RWPE1 (cell line): ENCODE data around the gene NDRG3.

Experiments
- CTCF ChIA-PET: fragments of 350-600 bp; sonication (Branson Sonifier 250); formaldehyde crosslinking; extraction: SDS; loops from one replicate; lab custom pipeline; 2021; lab: Yijun Ruan, JAX
- POLR2A ChIA-PET: fragments of 400-600 bp; formaldehyde crosslinking; extraction: SDS; loops from one replicate; lab custom pipeline; 2020; ENCODE audit warnings: antibody characterized with exemption; ENCODE audit not compliant: low non-redundant PET; lab: Yijun Ruan, JAX
- DNase-seq: peaks from one replicate; pipeline ENCODE4 v3.0.0; 2012; ENCODE audit warnings: low spot score
- H3K27ac ChIP-seq: fragments of 450-650 bp; 2 replicates; pipeline ENCODE4 v1.5.1; 2017
- CTCF ChIP-seq: fragments of 450-650 bp; conservative IDR thresholded peaks from 2 replicates; pipeline ENCODE4 v1.5.1; 2017; ENCODE audit warnings: low read depth, mild to moderate bottlenecking

Gene NDRG3

GRCh38 chr20:36624944-36625324 lies 121.0 kb downstream of the NDRG3 start:
- ChIA-PET CTCF (interaction anchor here (0.7 kb wide), 1 partner anchor 66 kb away, joined by 7 read pairs; no protein-coding TSS in a partner anchor), POLR2A (interaction anchor here (0.6 kb wide), 1 partner anchor 40 kb away, joined by 3 read pairs; no protein-coding TSS in a partner anchor)
- no peak for DNase-seq
- H3K27ac ChIP-seq = no peak overlapping the region
- TF ChIP-seq CTCF = no peak

GRCh38 chr20:36624068-36624943 lies 121.6 kb downstream of the NDRG3 start:
- ChIA-PET POLR2A (interaction anchor here (0.6 kb wide), 1 partner anchor 39 kb away, joined by 3 read pairs; no protein-coding TSS in a partner anchor), CTCF (interaction anchor here (0.7 kb wide), 1 partner anchor 66 kb away, joined by 7 read pairs; no protein-coding TSS in a partner anchor)
- H3K27ac ChIP-seq = no peak overlapping the region
- no peak for DNase-seq
- no peak for TF ChIP-seq CTCF

GRCh38 chr20:36623444-36623843 lies 122.4 kb downstream of the NDRG3 start:
- ChIA-PET CTCF (interaction anchor here (0.6 kb wide), 1 partner anchor 11 kb away, joined by 3 read pairs; no protein-coding TSS in a partner anchor), POLR2A (no interaction called here)
- no peak overlapping the region for H3K27ac ChIP-seq
- no peak for TF ChIP-seq CTCF
- no peak for DNase-seq

- CTCF ChIA-PET = interaction anchor here (0.8 to 1.0 kb wide), 2 partner anchors 8 to 418 kb away, joined by 3 to 4 read pairs; no protein-coding TSS in a partner anchor
- DNase-seq = no peak
- no peak overlapping the region for H3K27ac ChIP-seq
- no peak for TF ChIP-seq CTCF
- POLR2A ChIA-PET = no interaction called here
Observed at GRCh38 chr20:36620917-36621316, 125.0 kb downstream of the NDRG3 start.

GRCh38 chr20:36614781-36615557 lies 130.9 kb downstream of the NDRG3 start:
- POLR2A ChIA-PET = interaction anchor here (0.7 kb wide), 1 partner anchor 552 kb away, joined by 6 read pairs; no protein-coding TSS in a partner anchor
- DNase-seq = no peak
- H3K27ac ChIP-seq = peak overlapping the region; percentile 31
- TF ChIP-seq CTCF = no peak
- CTCF ChIA-PET = interaction anchor here (0.6 to 1.2 kb wide), 3 partner anchors 13 to 1623 kb away, joined by 3 to 6 read pairs (median 4); no protein-coding TSS in a partner anchor

- TF ChIP-seq CTCF = no peak
- peak overlapping the region; percentile 31 for H3K27ac ChIP-seq
- CTCF ChIA-PET = interaction anchor here (0.6 to 1.2 kb wide), 4 partner anchors 13 to 251 kb away, joined by 3 to 4 read pairs (median 3); no protein-coding TSS in a partner anchor
- DNase-seq = no peak
- POLR2A ChIA-PET = no interaction called here
Observed at GRCh38 chr20:36613974-36614373, 131.9 kb downstream of the NDRG3 start.
